Forelimb muscle (tissue), 1 donor: Measurements from ENCODE around the gene C1orf105. TPM values are rescaled to one million over a fixed set of nuclear protein-coding genes. Genes with fewer than 3 reads are reported as not detected.
"Not testable (repeated sequence)": the region's sequence is repeated elsewhere in the genome, so short reads cannot be mapped to it uniquely, and the experiment has no call there.

Experiments
- DNase-seq: peaks from one replicate; pipeline ENCODE4 v3.0.0-alpha.2; 2013; ENCODE audit warnings: low read depth
- polyA plus RNA-seq: library from polyadenylated mRNA; unstranded; fragments of 120-200 nt; gene quantifications from one replicate; pipeline ENCODE4 v1.2.1, GENCODE V29; 2013; ENCODE audit not compliant: insufficient read length

Gene C1orf105
- polyA plus RNA-seq, 1 donor = 142 TPM

DNA sequence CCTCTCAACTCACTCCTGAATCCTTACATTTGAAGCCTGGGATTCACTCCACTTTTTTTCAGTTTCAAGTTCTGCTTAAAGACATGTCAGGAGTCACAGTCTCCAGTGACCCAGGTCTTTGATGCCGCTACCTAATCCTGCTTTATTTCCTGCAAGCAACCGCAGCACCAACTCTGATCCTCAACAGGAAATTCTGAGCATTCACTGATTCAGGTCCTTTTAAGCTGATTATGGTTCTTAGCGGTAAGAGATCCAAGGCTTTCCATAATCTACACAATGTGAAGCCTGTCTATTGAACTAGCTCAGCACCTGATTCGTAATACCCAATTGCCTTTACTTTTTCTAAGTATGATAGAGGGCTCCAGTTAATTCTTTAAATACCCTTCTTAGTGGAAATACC, 67.1 kb downstream of the C1orf105 start:
- DNase-seq = no peak

DNA sequence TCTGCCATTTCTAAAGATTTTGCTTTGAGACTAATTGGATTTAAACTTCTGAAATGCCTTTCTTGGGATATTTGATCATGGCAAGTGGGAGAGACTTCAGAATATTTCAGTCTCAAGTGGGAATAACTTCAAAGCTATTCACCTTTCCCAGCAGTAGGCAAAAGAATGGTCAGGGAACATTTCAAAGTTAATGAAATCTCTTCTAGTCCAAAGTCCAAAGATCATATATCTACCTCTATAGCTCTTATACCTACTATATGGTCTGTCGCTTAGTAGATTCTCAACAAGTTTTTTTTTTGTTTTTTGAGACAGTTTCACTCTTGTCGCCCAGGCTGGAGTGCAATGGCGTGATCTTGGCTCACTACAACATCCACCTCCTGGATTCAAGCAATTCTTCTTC, 67.9 kb downstream of the C1orf105 start:
- no peak for DNase-seq

DNA sequence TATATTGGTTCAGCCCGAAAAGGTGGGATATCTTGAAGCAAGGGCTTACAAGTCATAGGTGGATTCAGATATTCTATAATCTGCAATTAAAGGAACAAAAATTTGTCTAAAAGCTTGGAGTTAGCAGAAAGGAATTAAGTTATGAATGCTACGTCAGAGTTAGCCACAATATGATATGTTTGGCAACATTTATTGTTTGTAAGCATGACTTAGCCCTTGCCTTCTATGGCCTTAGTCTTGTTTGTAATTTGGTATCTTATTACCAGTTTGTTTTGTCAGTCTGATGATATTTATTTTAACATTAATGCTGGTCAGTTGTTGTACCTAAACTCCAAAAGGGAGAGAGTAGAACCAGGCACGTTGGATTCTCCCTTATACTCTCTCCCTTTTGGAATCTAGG, 69.4 kb downstream of the C1orf105 start:
- no peak for DNase-seq

DNA sequence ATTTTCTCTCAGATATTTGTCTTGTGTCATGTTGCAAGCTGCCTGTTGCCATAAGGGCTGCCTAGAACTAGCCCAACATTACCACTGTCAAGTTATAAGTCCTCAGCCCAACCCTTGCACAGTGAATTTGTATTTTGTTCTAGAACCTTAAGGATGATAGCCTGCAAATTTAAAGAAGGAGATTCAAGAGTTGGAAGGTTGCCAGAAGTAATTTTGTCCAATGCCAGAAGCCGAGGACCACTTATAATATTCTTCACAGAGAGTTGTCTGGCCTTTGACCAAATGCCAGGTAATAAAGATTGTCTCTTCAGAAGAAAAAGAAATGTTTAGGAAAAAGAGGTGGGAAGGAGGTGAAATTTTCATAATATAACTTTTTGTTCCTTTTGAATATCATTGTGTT, 71.9 kb downstream of the C1orf105 start:
- no peak for DNase-seq

DNA sequence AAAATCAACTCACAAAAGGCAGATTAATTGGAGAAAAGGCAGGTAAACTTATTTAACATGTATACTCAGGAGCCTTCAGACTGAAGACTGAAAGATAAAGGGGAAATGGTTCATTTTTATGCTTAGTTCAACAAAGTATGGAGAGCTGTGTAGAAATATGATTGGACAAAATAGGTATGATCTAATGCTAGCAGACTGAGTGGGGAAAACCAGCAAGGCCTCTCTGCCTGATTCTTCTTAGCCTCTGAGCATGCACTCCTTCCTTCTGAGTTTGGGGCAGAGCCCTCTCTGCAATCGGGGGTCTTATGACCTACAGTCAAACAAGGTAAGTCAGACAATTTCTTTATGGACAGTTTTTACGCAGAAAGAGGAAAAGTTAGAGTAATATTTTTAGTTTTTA, 73.7 kb downstream of the C1orf105 start:
- no peak for DNase-seq

DNA sequence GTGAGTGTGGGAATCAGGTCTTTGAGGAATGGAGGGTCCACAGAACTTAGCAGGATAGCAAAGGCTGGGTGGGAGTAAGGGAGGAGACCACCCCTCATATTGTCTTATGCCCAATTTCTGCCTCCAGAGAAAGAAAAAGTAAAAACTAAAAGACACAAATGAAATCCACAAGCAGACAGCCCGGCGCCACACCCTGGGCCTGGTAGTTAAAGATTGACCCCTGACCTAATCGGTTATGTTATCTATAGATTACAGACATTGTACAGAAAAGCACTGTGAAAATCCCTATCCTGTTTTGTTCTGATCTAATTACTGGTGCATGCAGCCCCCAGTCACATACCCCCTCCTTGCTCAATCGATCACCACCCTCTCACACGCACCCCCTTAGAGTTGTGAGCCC, 75.6 kb downstream of the C1orf105 start:
- DNase-seq = not testable (repeated sequence)

DNA sequence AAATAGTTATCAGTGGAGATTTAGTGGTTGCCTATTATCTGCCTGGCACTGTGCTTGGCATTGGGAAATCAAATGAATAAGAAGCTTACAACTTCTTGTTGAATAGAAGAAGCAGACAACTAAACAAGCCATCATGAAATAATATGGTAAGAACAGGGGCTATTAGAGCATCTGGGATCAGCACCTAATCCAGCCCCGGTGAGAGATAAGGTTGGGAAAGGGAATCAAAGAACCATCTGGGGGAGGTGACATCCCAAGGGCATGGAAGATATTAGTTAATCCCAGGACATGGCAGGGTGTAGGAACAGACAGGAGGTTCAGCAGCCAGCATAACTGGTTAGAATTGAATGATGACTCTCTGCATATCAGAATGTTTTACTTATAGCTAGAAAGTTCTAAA, 76.2 kb downstream of the C1orf105 start:
- DNase-seq = no peak

DNA sequence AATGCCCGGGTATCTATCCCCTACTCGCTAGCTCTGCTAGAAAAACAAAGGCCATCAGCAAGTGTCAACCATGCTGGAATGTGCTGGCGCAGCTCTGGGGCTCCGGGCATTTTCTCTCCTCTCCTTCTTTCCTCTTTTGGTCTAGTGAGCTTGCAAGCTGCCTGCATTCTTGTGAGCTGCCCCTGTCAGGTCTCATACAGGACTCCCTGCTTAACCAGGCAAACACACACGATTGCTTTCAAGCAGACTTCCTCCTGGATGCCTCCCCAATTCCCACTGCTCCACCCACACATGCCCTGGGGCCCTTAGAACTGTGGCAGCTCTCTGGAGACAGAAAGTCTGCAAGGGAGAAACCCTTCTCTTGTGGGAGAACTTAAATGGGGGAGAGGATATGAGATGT, 76.7 kb downstream of the C1orf105 start:
- no peak for DNase-seq

DNA sequence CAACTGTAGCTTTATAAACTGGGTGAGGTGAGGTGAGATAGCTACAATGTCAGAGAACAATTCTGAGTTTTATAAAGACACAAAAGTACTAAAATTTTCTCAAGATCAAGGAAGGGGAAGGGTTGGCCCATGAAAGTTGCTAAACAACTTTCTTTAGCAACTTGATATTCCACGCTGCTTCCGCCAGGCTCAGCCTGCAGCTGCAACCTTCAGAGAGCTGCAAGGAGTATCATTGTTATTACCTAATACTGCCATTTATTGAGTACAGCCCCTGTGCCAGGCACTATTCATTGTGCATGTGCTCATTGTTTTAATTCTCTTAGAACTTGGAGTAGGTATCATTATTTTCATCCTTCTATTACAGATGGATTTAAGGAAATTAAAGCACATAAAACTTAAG, 78.4 kb downstream of the C1orf105 start:
- DNase-seq = no peak

DNA sequence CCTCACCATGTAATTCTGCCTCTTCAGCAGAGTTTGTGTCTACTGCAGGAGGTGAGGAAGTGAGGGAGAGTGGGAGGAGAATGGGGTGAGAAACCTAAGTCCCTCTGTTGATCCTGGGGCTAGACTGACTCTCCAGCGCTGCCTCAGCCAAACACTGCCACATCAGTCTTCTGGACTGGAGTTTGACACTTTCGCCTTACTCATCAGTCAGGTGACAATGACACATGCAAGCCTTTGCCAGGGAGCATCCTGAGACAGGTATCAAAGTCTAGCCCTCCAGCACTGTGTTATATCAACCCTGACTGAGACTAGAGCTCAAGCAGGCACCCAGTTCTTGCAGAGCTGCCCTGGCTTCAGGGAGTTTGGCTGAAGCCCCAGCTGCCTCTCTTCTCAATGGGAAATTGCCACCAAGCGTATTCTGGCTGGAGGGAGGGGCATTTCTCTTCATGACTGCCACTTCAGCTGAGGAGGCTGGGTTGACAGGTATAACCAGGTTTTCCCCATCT, 79.2 kb downstream of the C1orf105 start:
- DNase-seq = no peak

DNA sequence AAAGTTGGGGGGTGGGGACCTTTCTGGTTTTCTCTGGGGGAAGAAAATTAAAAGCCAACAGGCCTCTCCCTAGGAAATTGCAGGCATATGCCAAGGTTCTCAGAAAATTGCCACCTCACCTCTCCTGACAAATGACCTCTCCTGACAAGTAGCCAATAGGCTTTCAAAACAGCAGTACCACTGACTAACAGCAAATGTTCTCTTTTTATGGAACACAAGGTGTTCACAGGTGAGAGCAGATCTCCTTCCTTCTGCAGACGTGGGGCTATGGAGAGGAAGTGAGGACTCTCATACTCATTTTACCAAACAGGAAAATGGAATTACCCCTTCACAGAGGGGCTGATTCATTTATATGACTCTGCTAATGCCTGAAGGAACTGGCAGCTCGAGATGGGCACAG, 79.7 kb downstream of the C1orf105 start:
- DNase-seq = no peak

DNA sequence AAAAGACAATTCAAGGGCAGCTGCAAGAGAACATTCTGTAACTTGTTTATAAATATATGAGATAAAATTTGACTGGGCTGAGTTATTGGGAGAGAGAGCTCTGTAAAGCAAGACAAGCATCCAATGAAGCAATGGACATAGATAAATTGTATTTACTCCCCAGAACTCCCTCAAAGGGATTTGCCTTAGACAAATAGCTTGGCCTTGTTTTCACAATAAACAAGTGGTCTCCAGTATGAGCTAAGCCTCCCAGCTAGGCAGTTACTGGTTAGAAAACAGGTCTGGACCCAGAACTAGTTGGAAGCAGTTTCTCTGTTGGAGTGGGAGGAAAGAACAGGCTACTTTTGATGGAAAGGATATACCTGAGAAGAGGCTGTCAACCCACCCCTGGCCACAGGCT, 87.3 kb downstream of the C1orf105 start:
- no peak for DNase-seq

DNA sequence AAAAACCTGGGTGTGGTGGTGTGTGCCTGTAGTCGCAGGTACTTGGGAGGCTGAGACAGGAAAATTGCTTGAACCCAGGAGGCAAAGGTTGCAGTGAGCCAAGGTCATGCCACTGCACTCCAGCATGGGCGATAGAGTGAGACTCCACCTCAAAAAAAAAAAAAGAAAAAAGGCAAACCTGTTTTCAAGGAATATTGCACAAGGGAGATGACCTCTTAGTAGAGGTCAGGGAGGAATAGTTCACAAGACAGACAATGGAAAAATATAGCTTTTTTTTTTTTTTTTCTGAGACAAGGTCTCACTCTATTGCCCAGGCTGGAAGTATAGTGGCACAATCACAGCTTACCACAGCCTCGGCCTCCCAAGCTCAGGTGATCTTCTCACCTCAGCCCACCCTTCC, 90.0 kb downstream of the C1orf105 start:
- no peak for DNase-seq

DNA sequence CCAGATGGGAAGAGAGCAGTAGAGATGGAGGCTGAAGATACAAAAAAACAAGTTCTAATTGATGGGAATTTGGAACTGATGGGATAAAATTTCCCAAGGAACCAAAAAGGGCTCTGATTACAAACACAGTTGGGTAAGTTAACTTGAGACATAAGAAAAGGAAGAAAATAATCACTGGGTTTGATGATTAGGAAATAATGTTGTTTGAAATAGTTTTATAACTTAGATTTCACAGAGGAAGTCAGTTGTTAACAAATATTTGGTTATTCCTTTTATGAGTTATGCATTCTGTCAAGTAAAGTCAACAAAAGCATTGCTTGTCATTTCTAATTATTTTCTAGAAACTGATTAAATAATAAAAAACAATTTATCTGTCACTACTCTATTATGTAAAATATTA, 92.1 kb downstream of the C1orf105 start:
- no peak for DNase-seq

DNA sequence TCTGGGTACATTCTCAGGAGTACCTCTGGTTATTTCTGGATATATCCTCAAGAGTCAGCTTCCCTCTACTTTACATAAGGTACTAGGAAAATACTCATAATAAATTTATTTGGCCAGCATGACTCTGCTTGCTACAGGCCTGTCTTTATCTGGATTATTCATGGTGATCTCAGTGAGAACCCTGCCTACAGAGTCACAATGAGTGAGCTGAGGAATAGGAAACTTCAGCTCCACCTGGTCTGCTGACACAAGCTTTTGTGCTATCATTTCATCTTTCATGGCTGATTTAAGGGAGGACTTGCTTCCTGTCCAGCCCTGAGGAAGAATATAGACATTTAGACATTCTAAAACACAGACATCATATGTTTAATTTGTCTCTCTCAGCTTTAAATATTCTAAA, 93.0 kb downstream of the C1orf105 start:
- DNase-seq = no peak

DNA sequence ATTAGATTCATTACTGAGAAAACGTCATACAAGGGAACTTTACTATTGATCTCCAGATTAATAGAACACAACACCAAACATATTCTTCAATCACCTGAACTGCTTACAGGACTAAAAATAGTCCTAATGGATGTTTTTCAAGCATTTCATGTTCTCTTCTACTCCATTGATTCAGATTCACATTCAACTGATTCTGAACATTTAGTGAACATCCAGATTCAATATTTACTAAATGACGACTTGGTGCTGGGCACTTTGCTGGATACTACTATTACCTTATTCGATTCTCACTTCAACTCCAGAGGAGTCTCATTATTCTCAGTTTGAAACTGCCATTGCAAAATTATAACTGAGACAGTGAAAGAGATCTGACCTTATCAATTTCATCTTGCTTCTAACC, 93.6 kb downstream of the C1orf105 start:
- DNase-seq = no peak

DNA sequence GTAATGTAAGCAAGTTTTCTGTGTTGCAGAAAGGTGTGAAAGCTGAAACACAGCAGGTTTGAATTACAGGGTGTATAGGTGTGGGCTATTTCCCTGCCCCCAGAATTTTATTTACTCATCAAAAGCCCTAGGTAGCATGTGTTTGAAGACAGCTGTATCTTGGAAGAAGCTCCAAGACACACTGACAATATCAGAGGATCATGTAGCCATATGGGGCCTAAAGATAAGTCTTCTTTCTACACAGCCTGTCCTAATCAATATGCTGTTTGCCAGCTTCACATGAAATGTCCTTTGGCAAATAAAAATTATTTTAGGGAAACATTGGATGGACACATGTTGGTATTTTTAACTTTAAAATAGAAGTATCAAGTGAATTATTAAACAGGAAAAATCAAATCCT, 95.0 kb downstream of the C1orf105 start:
- no peak for DNase-seq

DNA sequence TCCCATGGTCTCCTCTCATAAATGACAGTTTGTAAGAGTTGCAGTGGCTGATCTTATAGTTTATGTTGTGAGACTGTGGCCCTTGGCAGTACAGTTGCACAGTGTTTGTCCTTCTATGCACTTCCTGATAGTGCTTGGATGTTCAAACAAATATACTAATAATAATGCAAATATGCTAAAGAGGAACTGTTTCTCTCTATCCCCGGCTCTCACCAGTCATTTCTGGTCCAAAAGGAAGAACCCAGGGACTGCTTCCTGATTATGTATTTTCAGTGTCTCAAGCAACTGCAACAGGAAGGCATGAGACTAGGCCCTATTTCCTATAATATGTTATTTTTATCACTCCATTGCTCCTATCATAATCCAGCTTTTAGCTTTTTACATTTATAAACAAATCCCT, 95.4 kb downstream of the C1orf105 start:
- no peak for DNase-seq

DNA sequence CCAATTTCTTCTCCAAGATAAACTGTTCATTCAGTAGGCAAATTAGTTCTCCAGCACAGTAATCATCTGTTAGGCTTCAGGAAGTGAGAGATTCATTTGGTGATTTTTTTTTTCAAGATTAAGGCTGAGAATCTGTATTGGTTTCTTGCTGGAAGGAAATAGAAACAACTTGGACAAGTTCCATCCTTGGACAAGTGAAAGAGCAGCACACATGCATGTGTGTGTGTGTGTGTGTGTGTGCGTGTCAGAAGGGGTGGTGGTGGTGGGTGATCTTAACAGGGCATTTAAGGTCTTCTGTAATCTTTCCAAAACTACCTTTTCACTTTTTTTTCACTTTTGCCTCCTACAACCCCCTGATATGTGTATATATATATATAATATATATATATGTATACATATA, 96.6 kb downstream of the C1orf105 start:
- DNase-seq = no peak

DNA sequence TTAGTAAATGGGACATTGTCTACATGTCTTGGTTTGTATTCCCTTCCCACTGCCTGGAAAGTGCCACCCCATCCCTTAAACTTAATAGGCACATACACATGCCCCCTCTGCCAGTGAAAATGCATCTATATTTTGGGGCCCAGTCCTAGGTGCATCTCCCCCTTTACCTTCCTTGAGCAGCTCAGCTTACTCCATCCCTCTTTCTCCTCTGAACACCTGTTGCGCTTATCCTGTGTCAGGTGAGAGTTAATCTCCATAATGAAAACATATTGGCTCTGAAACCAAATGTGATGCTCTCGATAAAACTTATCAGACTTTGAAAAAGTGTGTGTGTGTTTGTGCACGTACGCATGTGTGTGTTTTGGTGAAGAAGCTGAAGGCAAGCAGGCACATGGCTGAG, 97.1 kb downstream of the C1orf105 start:
- no peak for DNase-seq

Other genes starting within 250 kb of the C1orf105 start
- gene PIGC, start 23.4 kb downstream of the C1orf105 start, polyA plus RNA-seq = 24.9 TPM
- 36.1 TPM for gene SUCO, start 112.5 kb downstream of the C1orf105 start, polyA plus RNA-seq
- gene FASLG, start 238.4 kb downstream of the C1orf105 start, polyA plus RNA-seq = 0.25 TPM